HPDE6-E6E7 (cell line): ENCODE data around the gene NEDD9.

Experiments used
- DNase-seq: peaks from one replicate; pipeline ENCODE4 v3.0.0; 2011; ENCODE audit warnings: missing footprints; ENCODE audit errors: extremely low spot score

Gene NEDD9

GRCh38 chr6:11179419-11180202 is 52.9 kb downstream of the NEDD9 start:
- no peak for DNase-seq

- no peak for DNase-seq
These were observed 53.4 kb downstream of the NEDD9 start for GRCh38 chr6:11179088-11179418.

- DNase-seq, result no peak
These were observed 55.2 kb downstream of the NEDD9 start for GRCh38 chr6:11177271-11177670.

GRCh38 chr6:11174242-11174611 is 58.2 kb downstream of the NEDD9 start:
- no peak for DNase-seq

GRCh38 chr6:11172501-11173327 is 59.8 kb downstream of the NEDD9 start:
- no peak for DNase-seq

GRCh38 chr6:11171952-11172351 is 60.5 kb downstream of the NEDD9 start:
- no peak for DNase-seq

- no peak for DNase-seq
These were observed 64.3 kb downstream of the NEDD9 start for GRCh38 chr6:11168091-11168635.

GRCh38 chr6:11166948-11167347 is 65.5 kb downstream of the NEDD9 start:
- DNase-seq, result no peak

GRCh38 chr6:11164717-11165646 is 67.5 kb downstream of the NEDD9 start:
- DNase-seq, result no peak

GRCh38 chr6:11163932-11164331 is 68.5 kb downstream of the NEDD9 start:
- no peak for DNase-seq

- no peak for DNase-seq
These were observed 70.2 kb downstream of the NEDD9 start for GRCh38 chr6:11162262-11162661.

- DNase-seq, result no peak
These were observed 71.2 kb downstream of the NEDD9 start for GRCh38 chr6:11161031-11161956.

GRCh38 chr6:11160199-11160598 is 72.3 kb downstream of the NEDD9 start:
- no peak for DNase-seq

GRCh38 chr6:11155589-11155988 is 76.9 kb downstream of the NEDD9 start:
- DNase-seq, result no peak

- DNase-seq, result no peak
These were observed 79.0 kb downstream of the NEDD9 start for GRCh38 chr6:11153447-11153846.

- DNase-seq, result no peak
These were observed 79.9 kb downstream of the NEDD9 start for GRCh38 chr6:11152581-11152980.

GRCh38 chr6:11151488-11151887 is 81.0 kb downstream of the NEDD9 start:
- no peak for DNase-seq

GRCh38 chr6:11149551-11149950 is 82.9 kb downstream of the NEDD9 start:
- DNase-seq, result no peak

GRCh38 chr6:11146117-11146826 is 86.2 kb downstream of the NEDD9 start:
- no peak for DNase-seq

GRCh38 chr6:11144393-11144851 is 88.0 kb downstream of the NEDD9 start:
- peak; percentile 78 for DNase-seq
